ENCODE data around the gene ISG20. TPM values are rescaled to one million over a fixed set of nuclear protein-coding genes. Genes with fewer than 3 reads are reported as not detected.

The ISG20 gene
- total RNA-seq, 1 experiment from 2014 or later, result 112 TPM

Small RNA genes lying within 50 kb of the gene (small RNA-seq; reads per million reads assigned to genes)
- gene MIR1179 (0.12 reads per million), gene MIR7-2 (not detected)

Other genes with a start within 250 kb of the ISG20 start
- 23.0 and 26.6 TPM in 2 replicates for gene MRPL46, start 171.6 kb upstream of the ISG20 start, total RNA-seq (2014; rRNA removed; shearing (Covaris generic); ENCODE audit: low replicate concordance)
- gene MRPS11, start 171.3 kb upstream of the ISG20 start, total RNA-seq (2014; rRNA removed; shearing (Covaris generic); ENCODE audit: low replicate concordance), result 48.8 TPM in 2 replicates
- gene DET1, start 92.3 kb upstream of the ISG20 start, total RNA-seq (2014; rRNA removed; shearing (Covaris generic); ENCODE audit: low replicate concordance), result 6.2 and 14.4 TPM in 2 replicates
- gene AEN, start 17.7 kb upstream of the ISG20 start, total RNA-seq (2014; rRNA removed; shearing (Covaris generic); ENCODE audit: low replicate concordance), result 18.1 and 36.3 TPM in 2 replicates
- not detected in 2 replicates for gene ACAN, start 164.4 kb downstream of the ISG20 start, total RNA-seq (2014; rRNA removed; shearing (Covaris generic); ENCODE audit: low replicate concordance)

All from Karpas-422 (cell line).